OCI-LY7 (cell line): Measurements from ENCODE around the gene GTF2B.

ENCODE experiments used
- CTCF ChIP-seq: fragments of 200-600 bp; sonication (generic); conservative IDR thresholded peaks from 2 replicates; pipeline ENCODE4 v1.5.1; 2014; ENCODE audit warnings: mild to moderate bottlenecking, antibody characterized with exemption, low read length, moderate library complexity, mixed read lengths
- EZH2phosphoT487 ChIP-seq: fragments of 200-600 bp; sonication (generic); IDR thresholded peaks from 2 replicates; pipeline ENCODE4 v1.6.1; 2018; ENCODE audit warnings: low read depth, borderline replicate concordance, mild to moderate bottlenecking, mixed run types, antibody characterized with exemption, low read length, moderate library complexity, mixed read lengths

GRCh38 chr1:88891318-88891950, at the start of gene GTF2B:
- no peak for TF ChIP-seq CTCF
- TF ChIP-seq EZH2phosphoT487: no peak
